COLO668 (cell line): ENCODE measurements around the gene SLCO3A1.
A peak's percentile ranks its signal among the peaks of the same experiment; 100 is the strongest.

Experiments
- DNase-seq: peaks from one replicate; lab custom pipeline; 2025; ENCODE audit not compliant: unreplicated experiment; lab: John Stamatoyannopoulos, UW

Gene SLCO3A1

GRCh38 chr15:91853511-91853947 is at the start of gene SLCO3A1:
SLCO3A1 (plus strand) TSS chr15:91853708.
- peak; percentile 78 for DNase-seq

- DNase-seq = peak; percentile 80
These were observed 46.4 kb upstream of the SLCO3A1 start for GRCh38 chr15:91807122-91807521.

GRCh38 chr15:91813924-91814323 is 39.6 kb upstream of the SLCO3A1 start:
- no peak for DNase-seq

- no peak for DNase-seq
These were observed 36.6 kb upstream of the SLCO3A1 start for GRCh38 chr15:91816942-91817341.

- peak; percentile 57 for DNase-seq
These were observed 32.0 kb upstream of the SLCO3A1 start for GRCh38 chr15:91821458-91821857.

GRCh38 chr15:91824256-91824655 is 29.3 kb upstream of the SLCO3A1 start:
- DNase-seq = no peak

- DNase-seq = no peak
These were observed 27.1 kb upstream of the SLCO3A1 start for GRCh38 chr15:91826443-91826842.

GRCh38 chr15:91833056-91833455 is 20.5 kb upstream of the SLCO3A1 start:
- no peak for DNase-seq

- DNase-seq = no peak
These were observed 13.6 kb upstream of the SLCO3A1 start for GRCh38 chr15:91839867-91840266.

GRCh38 chr15:91841861-91842260 is 11.6 kb upstream of the SLCO3A1 start:
- DNase-seq = no peak

GRCh38 chr15:91844341-91844740 is 9.2 kb upstream of the SLCO3A1 start:
- no peak for DNase-seq

GRCh38 chr15:91844928-91845327 is 8.6 kb upstream of the SLCO3A1 start:
- DNase-seq = peak; percentile 85

- no peak for DNase-seq
These were observed 7.8 kb upstream of the SLCO3A1 start for GRCh38 chr15:91845720-91846119.

GRCh38 chr15:91849180-91849579 is 4.3 kb upstream of the SLCO3A1 start:
- no peak for DNase-seq

GRCh38 chr15:91849749-91850161 is 3.8 kb upstream of the SLCO3A1 start:
- DNase-seq = no peak

- DNase-seq = peak; percentile 84
These were observed 582 bp upstream of the SLCO3A1 start for GRCh38 chr15:91852741-91853510.

GRCh38 chr15:91853948-91854638 is 585 bp downstream of the SLCO3A1 start:
- peak; percentile 70 for DNase-seq

- no peak for DNase-seq
These were observed 1.1 kb downstream of the SLCO3A1 start for GRCh38 chr15:91854639-91854990.

GRCh38 chr15:91855241-91855640 is 1.7 kb downstream of the SLCO3A1 start:
- no peak for DNase-seq

- peak; percentile 89 for DNase-seq
These were observed 2.4 kb downstream of the SLCO3A1 start for GRCh38 chr15:91855684-91856489.

- DNase-seq = no peak
These were observed 3.7 kb downstream of the SLCO3A1 start for GRCh38 chr15:91857224-91857585.

- no peak for DNase-seq
These were observed 4.3 kb downstream of the SLCO3A1 start for GRCh38 chr15:91857772-91858171.
